A204.1 (cell line): ENCODE data around the gene MTMR3.

ENCODE experiments used
- FAIRE-seq: peaks from 2 replicates; lab custom pipeline; 2012; peaks lifted over from hg19 to GRCh38; lab: Jason Lieb, UNC

The MTMR3 gene

GRCh38 chr22:29916007-29916544 is 33.1 kb downstream of the MTMR3 start:
- FAIRE-seq, result no peak

- FAIRE-seq, result no peak
These were observed 34.3 kb downstream of the MTMR3 start for GRCh38 chr22:29917052-29917902.

GRCh38 chr22:29925402-29925801 is 42.4 kb downstream of the MTMR3 start:
- no peak for FAIRE-seq

GRCh38 chr22:29926057-29926456 is 43.1 kb downstream of the MTMR3 start:
- FAIRE-seq, result no peak

GRCh38 chr22:29932136-29932535 is 49.2 kb downstream of the MTMR3 start:
- FAIRE-seq, result no peak

GRCh38 chr22:29933619-29934018 is 50.6 kb downstream of the MTMR3 start:
- no peak for FAIRE-seq

- no peak for FAIRE-seq
These were observed 51.6 kb downstream of the MTMR3 start for GRCh38 chr22:29934596-29934995.

GRCh38 chr22:29936186-29936585 is 53.2 kb downstream of the MTMR3 start:
- FAIRE-seq, result no peak

GRCh38 chr22:29937940-29938693 is 55.1 kb downstream of the MTMR3 start:
- FAIRE-seq, result no peak

- no peak for FAIRE-seq
These were observed 57.6 kb downstream of the MTMR3 start for GRCh38 chr22:29940526-29940925.

GRCh38 chr22:29944339-29944738 is 61.4 kb downstream of the MTMR3 start:
- no peak for FAIRE-seq

- FAIRE-seq, result no peak
These were observed 62.5 kb downstream of the MTMR3 start for GRCh38 chr22:29945435-29945834.

GRCh38 chr22:29946220-29946619 is 63.2 kb downstream of the MTMR3 start:
- FAIRE-seq, result no peak

GRCh38 chr22:29947410-29948384 is 64.7 kb downstream of the MTMR3 start:
- FAIRE-seq, result peak; percentile 44

GRCh38 chr22:29948385-29948769 is 65.4 kb downstream of the MTMR3 start:
- no peak for FAIRE-seq

- FAIRE-seq, result no peak
These were observed 66.9 kb downstream of the MTMR3 start for GRCh38 chr22:29949872-29950271.

GRCh38 chr22:29951791-29952413 is 68.9 kb downstream of the MTMR3 start:
- no peak for FAIRE-seq

GRCh38 chr22:29954203-29954855 is 71.4 kb downstream of the MTMR3 start:
- FAIRE-seq, result no peak

- no peak for FAIRE-seq
These were observed 73.7 kb downstream of the MTMR3 start for GRCh38 chr22:29956680-29957079.

- FAIRE-seq, result no peak
These were observed 75.2 kb downstream of the MTMR3 start for GRCh38 chr22:29958170-29958569.

GRCh38 chr22:29964776-29965175 is 81.8 kb downstream of the MTMR3 start:
- FAIRE-seq, result no peak
